PFSK-1 (cell line): ENCODE results near the gene SNX9. TPM values are rescaled to one million over a fixed set of nuclear protein-coding genes. Genes with fewer than 3 reads are reported as not detected.

Experiments
- FOXP2 ChIP-seq: optimal IDR thresholded peaks from 2 replicates; pipeline ENCODE3; 2011; ENCODE audit warnings: borderline replicate concordance, control low read depth, inconsistent platforms; ENCODE audit not compliant: insufficient read depth; ENCODE audit errors: extremely low read length, extremely low read depth
- POLR2AphosphoS5 ChIP-seq: IDR thresholded peaks from 2 replicates; pipeline ENCODE4 v1.6.1; 2012; ENCODE audit warnings: low read depth, mild to moderate bottlenecking, control low read depth, low read length, moderate library complexity
- SIN3A ChIP-seq: IDR thresholded peaks from 2 replicates; pipeline ENCODE4 v1.6.1; 2012; ENCODE audit warnings: mild to moderate bottlenecking, low read length, moderate library complexity, borderline replicate concordance; ENCODE audit not compliant: insufficient read depth
- TAF1 ChIP-seq: IDR thresholded peaks from 2 replicates; pipeline ENCODE4 v1.6.1; 2012; ENCODE audit warnings: low read length, control low read depth, borderline replicate concordance; ENCODE audit not compliant: insufficient read depth
- polyA plus RNA-seq: library from polyadenylated mRNA; unstranded; fragments of >200 nt; gene quantifications from one replicate; pipeline ENCODE4 v1.2.1, GENCODE V29; 2012; ENCODE audit warnings: low read depth, missing spikeins; ENCODE audit not compliant: insufficient read length
- TF ChIP-seq, protein P1 (sequence below), 2 experiments: IDR thresholded peaks; 2 replicates each; pipeline versions ENCODE4 v1.6.1 to v1.8.0; 2011 to 2012; ENCODE audit warnings: low read depth in 2 of 2, low read length in 2 of 2, control low read depth in 1 of 2, inconsistent platforms in 1 of 2, mild to moderate bottlenecking in 1 of 2, moderate library complexity in 1 of 2; ENCODE audit not compliant: insufficient read depth in 1 of 2

The SNX9 gene
- 25.5 TPM for polyA plus RNA-seq

- TF ChIP-seq SIN3A (peak; percentile 21; the same call in 1 of the 2 replicates), TAF1 (no peak)
Measured at GRCh38 chr6:157823001-157823527, at the start of gene SNX9. Gene SNX9 (plus strand): TSS chr6:157823246. CDS start chr6:157823435, 189 bp downstream.

GRCh38 chr6:157773248-157773773, 49.7 kb upstream of the SNX9 start:
- TF ChIP-seq POLR2AphosphoS5: no peak

- TF ChIP-seq, protein P1, sequence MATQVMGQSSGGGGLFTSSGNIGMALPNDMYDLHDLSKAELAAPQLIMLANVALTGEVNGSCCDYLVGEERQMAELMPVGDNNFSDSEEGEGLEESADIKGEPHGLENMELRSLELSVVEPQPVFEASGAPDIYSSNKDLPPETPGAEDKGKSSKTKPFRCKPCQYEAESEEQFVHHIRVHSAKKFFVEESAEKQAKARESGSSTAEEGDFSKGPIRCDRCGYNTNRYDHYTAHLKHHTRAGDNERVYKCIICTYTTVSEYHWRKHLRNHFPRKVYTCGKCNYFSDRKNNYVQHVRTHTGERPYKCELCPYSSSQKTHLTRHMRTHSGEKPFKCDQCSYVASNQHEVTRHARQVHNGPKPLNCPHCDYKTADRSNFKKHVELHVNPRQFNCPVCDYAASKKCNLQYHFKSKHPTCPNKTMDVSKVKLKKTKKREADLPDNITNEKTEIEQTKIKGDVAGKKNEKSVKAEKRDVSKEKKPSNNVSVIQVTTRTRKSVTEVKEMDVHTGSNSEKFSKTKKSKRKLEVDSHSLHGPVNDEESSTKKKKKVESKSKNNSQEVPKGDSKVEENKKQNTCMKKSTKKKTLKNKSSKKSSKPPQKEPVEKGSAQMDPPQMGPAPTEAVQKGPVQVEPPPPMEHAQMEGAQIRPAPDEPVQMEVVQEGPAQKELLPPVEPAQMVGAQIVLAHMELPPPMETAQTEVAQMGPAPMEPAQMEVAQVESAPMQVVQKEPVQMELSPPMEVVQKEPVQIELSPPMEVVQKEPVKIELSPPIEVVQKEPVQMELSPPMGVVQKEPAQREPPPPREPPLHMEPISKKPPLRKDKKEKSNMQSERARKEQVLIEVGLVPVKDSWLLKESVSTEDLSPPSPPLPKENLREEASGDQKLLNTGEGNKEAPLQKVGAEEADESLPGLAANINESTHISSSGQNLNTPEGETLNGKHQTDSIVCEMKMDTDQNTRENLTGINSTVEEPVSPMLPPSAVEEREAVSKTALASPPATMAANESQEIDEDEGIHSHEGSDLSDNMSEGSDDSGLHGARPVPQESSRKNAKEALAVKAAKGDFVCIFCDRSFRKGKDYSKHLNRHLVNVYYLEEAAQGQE (IDR thresholded peaks at IDR 0.05; ENCODE audit: insufficient read depth in 1 of 2, low read depth in 2 of 2, low read length in 2 of 2): no peak
- TF ChIP-seq SIN3A: no peak
- no peak for TF ChIP-seq TAF1
- no peak for TF ChIP-seq FOXP2
Measured at GRCh38 chr6:157774153-157775135, 48.6 kb upstream of the SNX9 start.

DNA sequence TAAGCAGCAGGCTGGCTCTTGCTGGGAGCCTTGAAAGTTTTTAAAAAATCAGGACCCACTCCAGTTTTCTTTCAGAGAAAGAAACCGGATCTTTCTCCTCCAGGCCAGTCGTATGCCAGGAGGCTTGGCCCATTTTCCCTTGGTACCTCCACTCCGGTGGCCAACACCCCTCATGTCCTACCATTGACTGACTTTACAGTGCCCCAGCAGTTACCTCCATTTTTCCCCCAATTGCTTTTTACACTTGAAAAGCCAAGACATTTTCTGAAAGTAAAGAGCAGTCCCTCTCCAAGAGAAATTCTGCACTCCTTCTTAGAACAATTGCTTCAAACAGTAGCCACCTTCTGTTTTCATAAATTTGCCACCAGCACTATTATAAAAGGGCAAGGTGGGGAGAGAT, 47.7 kb upstream of the SNX9 start:
- TF ChIP-seq TAF1: no peak
- TF ChIP-seq, protein P1 (IDR thresholded peaks at IDR 0.05; ENCODE audit: insufficient read depth in 1 of 2, low read depth in 2 of 2, low read length in 2 of 2): no peak
- no peak for TF ChIP-seq POLR2AphosphoS5
- TF ChIP-seq SIN3A: no peak
- TF ChIP-seq FOXP2: no peak

DNA sequence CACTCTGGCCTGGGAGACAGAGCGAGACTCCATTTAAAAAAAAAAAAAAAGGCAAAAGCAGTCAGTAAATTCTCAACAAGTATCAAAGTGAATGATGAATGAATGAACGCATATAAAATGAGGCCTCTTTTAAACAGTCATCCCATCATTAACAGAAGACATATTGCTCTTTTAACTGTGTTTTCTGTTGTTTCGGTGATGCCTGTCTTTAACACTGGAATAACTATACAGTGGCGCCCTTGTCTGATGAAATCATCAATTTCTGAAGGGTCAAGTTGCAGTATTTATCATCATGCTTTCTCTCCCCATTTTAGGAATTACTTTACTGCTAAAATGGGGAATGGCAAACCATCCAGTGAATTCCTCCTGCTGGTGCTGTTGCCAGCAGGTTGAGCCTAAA, 45.7 kb upstream of the SNX9 start:
- TF ChIP-seq, protein P1 (IDR thresholded peaks at IDR 0.05; ENCODE audit: insufficient read depth in 1 of 2, low read depth in 2 of 2, low read length in 2 of 2): no peak
- TF ChIP-seq TAF1: no peak
- no peak for TF ChIP-seq FOXP2
- TF ChIP-seq SIN3A: no peak
- TF ChIP-seq POLR2AphosphoS5: no peak

DNA sequence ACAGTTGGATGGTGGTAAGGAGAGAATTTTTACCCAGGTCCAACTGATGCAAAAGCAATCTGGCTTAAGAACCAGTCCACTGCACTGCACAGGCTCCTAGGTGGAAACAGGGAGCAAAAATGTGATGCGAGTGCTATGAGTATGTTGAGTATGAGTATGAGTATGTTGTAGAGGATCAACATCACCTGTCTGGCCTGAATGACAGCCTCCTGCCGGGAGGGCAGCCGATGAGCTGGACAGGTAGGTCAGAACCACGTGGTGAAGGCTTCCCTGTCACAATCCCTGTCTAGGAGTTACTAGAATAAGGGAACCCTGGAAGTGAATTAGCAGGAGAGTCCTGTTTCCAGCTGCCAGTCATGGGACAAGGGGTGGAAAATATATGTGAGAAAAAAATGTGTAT, 44.3 kb upstream of the SNX9 start:
- TF ChIP-seq SIN3A: no peak
- no peak for TF ChIP-seq POLR2AphosphoS5
- no peak for TF ChIP-seq FOXP2
- TF ChIP-seq TAF1: no peak
- TF ChIP-seq, protein P1 (IDR thresholded peaks at IDR 0.05; ENCODE audit: insufficient read depth in 1 of 2, low read depth in 2 of 2, low read length in 2 of 2): no peak
